ENCODE results near the gene CENPQ. TPM values are rescaled to one million over a fixed set of nuclear protein-coding genes. Genes with fewer than 3 reads are reported as not detected.

The CENPQ gene
- total and polyA plus RNA-seq, 2 of the 13 experiments (the other 11 are each of a cell fraction or from before 2014, with no cell fraction given): 9.1 to 20.1 TPM

- TF ChIP-seq ZNF782 (CRISPR knock-in tag; IDR thresholded peaks at IDR 0.05; ENCODE audit: borderline replicate concordance): peak; percentile 84; the same call in 1 of the 2 replicates
- TF ChIP-seq, protein P1, sequence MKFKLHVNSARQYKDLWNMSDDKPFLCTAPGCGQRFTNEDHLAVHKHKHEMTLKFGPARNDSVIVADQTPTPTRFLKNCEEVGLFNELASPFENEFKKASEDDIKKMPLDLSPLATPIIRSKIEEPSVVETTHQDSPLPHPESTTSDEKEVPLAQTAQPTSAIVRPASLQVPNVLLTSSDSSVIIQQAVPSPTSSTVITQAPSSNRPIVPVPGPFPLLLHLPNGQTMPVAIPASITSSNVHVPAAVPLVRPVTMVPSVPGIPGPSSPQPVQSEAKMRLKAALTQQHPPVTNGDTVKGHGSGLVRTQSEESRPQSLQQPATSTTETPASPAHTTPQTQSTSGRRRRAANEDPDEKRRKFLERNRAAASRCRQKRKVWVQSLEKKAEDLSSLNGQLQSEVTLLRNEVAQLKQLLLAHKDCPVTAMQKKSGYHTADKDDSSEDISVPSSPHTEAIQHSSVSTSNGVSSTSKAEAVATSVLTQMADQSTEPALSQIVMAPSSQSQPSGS (CRISPR knock-in tag; IDR thresholded peaks at IDR 0.05): peak; percentile 89
- peak; percentile 46 for TF ChIP-seq THRA (CRISPR knock-in tag; IDR thresholded peaks at IDR 0.05; ENCODE audit: borderline replicate concordance)
- no peak for TF ChIP-seq ZSCAN30 (CRISPR knock-in tag; IDR thresholded peaks at IDR 0.05)
- TF ChIP-seq HNRNPLL (IDR thresholded peaks at IDR 0.05; ENCODE audit: low read depth, low read length, poor library complexity, severe bottlenecking): peak; percentile 67
- TF ChIP-seq ARID2 (CRISPR knock-in tag; IDR thresholded peaks at IDR 0.05; ENCODE audit: borderline replicate concordance): 0 out of 2 replicates have a peak, but pooled peaks have one; percentile 69
- peak; percentile 91; the same call in 1 of the 2 replicates for TF ChIP-seq NFKB2 (CRISPR knock-in tag; IDR thresholded peaks at IDR 0.05; ENCODE audit: borderline replicate concordance)
- peak; percentile 99 for TF ChIP-seq ZNF556 (CRISPR knock-in tag; IDR thresholded peaks at IDR 0.05; ENCODE audit: borderline replicate concordance)
- TF ChIP-seq PAF1 (CRISPR knock-in tag; IDR thresholded peaks at IDR 0.05): no peak
- TF ChIP-seq, protein P2, sequence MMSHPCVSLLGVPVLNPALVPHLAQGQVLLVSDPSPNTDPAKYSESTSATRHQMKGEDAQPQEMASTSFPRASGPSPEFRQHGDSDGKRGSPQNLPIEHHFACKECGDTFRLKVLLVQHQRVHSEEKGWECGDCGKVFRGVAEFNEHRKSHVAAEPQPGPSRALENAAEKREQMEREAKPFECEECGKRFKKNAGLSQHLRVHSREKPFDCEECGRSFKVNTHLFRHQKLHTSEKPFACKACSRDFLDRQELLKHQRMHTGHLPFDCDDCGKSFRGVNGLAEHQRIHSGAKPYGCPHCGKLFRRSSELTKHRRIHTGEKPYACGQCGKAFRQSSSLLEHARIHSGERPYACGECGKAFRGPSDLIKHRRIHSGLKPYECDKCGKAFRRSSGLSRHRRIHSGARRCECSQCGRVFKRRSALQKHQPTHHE (CRISPR knock-in tag; IDR thresholded peaks at IDR 0.05; ENCODE audit: borderline replicate concordance): peak; percentile 97
- TF ChIP-seq TCF7 (IDR thresholded peaks at IDR 0.05; ENCODE audit: low read depth): no peak
- peak; percentile 97 for TF ChIP-seq ZNF292 (CRISPR knock-in tag; IDR thresholded peaks at IDR 0.05; ENCODE audit: borderline replicate concordance, low read depth)
- TF ChIP-seq ZBTB34 (CRISPR knock-in tag; IDR thresholded peaks at IDR 0.05): peak; percentile 65; the same call in 1 of the 2 replicates
- TF ChIP-seq PHF5A (CRISPR knock-in tag; IDR thresholded peaks at IDR 0.05; ENCODE audit: low read depth, unreplicated experiment): peak; percentile 60
- peak; percentile 100 for TF ChIP-seq POGZ (CRISPR knock-in tag; IDR thresholded peaks at IDR 0.05)
- TF ChIP-seq NCOA1 (CRISPR knock-in tag; IDR thresholded peaks at IDR 0.05): peak; percentile 70; the same call in 1 of the 2 replicates
- TF ChIP-seq TP53 (CRISPR knock-in tag; conservative IDR thresholded peaks at IDR 0.05): peak; percentile 73; the same call in 1 of the 2 replicates
- TF ChIP-seq ZNF619 (CRISPR knock-in tag; IDR thresholded peaks at IDR 0.05): peak; percentile 76
- peak; percentile 92 for TF ChIP-seq TARDBP (CRISPR knock-in tag; IDR thresholded peaks at IDR 0.05)
- TF ChIP-seq ZNF143 (CRISPR knock-in tag; IDR thresholded peaks at IDR 0.05): 0 out of 2 replicates have a peak, but pooled peaks have one; percentile 45
- TF ChIP-seq, protein P3, sequence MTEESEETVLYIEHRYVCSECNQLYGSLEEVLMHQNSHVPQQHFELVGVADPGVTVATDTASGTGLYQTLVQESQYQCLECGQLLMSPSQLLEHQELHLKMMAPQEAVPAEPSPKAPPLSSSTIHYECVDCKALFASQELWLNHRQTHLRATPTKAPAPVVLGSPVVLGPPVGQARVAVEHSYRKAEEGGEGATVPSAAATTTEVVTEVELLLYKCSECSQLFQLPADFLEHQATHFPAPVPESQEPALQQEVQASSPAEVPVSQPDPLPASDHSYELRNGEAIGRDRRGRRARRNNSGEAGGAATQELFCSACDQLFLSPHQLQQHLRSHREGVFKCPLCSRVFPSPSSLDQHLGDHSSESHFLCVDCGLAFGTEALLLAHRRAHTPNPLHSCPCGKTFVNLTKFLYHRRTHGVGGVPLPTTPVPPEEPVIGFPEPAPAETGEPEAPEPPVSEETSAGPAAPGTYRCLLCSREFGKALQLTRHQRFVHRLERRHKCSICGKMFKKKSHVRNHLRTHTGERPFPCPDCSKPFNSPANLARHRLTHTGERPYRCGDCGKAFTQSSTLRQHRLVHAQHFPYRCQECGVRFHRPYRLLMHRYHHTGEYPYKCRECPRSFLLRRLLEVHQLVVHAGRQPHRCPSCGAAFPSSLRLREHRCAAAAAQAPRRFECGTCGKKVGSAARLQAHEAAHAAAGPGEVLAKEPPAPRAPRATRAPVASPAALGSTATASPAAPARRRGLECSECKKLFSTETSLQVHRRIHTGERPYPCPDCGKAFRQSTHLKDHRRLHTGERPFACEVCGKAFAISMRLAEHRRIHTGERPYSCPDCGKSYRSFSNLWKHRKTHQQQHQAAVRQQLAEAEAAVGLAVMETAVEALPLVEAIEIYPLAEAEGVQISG (CRISPR knock-in tag; IDR thresholded peaks at IDR 0.05): peak; percentile 95
Measured at GRCh38 chr6:49462927-49463611, at the start of gene CENPQ, which contains the start of gene MMUT (continued).
